ENCODE measurements around the gene RASL11A. TPM values are rescaled to one million over a fixed set of nuclear protein-coding genes. Genes with fewer than 3 reads are reported as not detected.
"Not testable (repeated sequence)": the region's sequence is repeated elsewhere in the genome, so short reads cannot be mapped to it uniquely, and the experiment has no call there.

RASL11A gene
- total RNA-seq, 1 donor from 2014 or later = 5.7 TPM

DNA sequence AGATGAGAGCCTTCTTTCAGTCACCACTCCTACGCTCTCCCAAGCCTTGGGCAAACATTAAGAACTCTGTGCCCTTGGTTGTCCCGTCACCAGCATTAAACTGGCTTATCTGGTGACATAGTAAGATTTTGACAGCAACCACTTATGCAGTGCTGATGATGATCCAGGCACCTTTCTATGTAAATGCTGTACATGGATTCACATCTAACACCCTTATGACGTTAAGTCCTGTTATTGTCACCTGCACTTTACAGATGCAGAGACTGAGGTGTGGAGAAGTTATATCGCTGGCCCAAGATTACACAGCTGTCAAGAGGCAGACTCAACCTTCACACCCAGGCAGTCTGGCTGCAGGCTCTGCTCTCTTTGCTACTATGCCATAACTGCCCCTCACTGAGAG, 25.0 kb downstream of the RASL11A start:
- no peak overlapping the region for H3K9ac ChIP-seq (ENCODE audit: low read depth in 1 of 3, low read length in 3 of 3)
- peaks cover 2 to 13% (median 5%) of the 10 kb centered on the region in 3 donors for H3K27me3 ChIP-seq (ENCODE audit: control insufficient read depth in 3 of 3, insufficient read depth in 3 of 3, low read length in 3 of 3)
- H3K36me3 ChIP-seq (ENCODE audit: control insufficient read depth in 3 of 3, insufficient read depth in 3 of 3, low read length in 3 of 3) = no peaks in the 10 kb centered on the region
- H3K9me3 ChIP-seq (ENCODE audit: control insufficient read depth in 3 of 3, low read length in 3 of 3) = no peaks in the 10 kb centered on the region
- no peaks in the 10 kb centered on the region for H3K4me1 ChIP-seq (ENCODE audit: control insufficient read depth in 3 of 3, insufficient read depth in 3 of 3, low read length in 3 of 3)
- H3K27ac ChIP-seq (ENCODE audit: low read depth, low read length) = no peak overlapping the region
- no peak overlapping the region for H3K4me3 ChIP-seq (ENCODE audit: low read length in 3 of 3)

DNA sequence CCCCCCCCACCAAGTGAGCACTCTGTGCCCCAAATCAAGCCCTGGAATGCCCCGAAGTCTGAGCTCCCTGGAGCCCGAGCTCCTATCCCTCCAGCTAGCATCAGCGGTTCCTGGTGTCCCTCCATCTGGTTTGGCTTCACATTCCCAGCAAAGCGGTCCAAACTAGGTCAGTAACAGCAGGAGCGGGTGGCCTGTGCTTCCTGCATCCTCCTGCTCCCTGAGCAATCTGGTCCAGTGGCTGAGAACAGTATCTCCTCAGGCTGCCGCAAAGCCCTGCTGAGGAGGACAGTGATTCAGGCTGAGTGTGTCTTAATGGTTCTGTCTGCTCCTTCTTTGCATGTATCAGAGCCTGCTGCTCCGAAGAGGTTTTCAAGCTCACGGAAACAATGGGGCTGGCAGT, 25.9 kb downstream of the RASL11A start:
- Histone ChIP-seq H3K4me3 (ENCODE audit: low read length in 3 of 3) (no peak overlapping the region), H3K27ac (ENCODE audit: low read depth, low read length) (no peak overlapping the region), H3K9me3 (ENCODE audit: control insufficient read depth in 3 of 3, low read length in 3 of 3) (no peaks in the 10 kb centered on the region), H3K4me1 (ENCODE audit: control insufficient read depth in 3 of 3, insufficient read depth in 3 of 3, low read length in 3 of 3) (no peaks in the 10 kb centered on the region), H3K9ac (ENCODE audit: low read depth in 1 of 3, low read length in 3 of 3) (no peak overlapping the region), H3K36me3 (ENCODE audit: control insufficient read depth in 3 of 3, insufficient read depth in 3 of 3, low read length in 3 of 3) (no peaks in the 10 kb centered on the region), H3K27me3 (ENCODE audit: control insufficient read depth in 3 of 3, insufficient read depth in 3 of 3, low read length in 3 of 3) (peaks cover 5 to 13% (median 6%) of the 10 kb centered on the region in 3 donors)

DNA sequence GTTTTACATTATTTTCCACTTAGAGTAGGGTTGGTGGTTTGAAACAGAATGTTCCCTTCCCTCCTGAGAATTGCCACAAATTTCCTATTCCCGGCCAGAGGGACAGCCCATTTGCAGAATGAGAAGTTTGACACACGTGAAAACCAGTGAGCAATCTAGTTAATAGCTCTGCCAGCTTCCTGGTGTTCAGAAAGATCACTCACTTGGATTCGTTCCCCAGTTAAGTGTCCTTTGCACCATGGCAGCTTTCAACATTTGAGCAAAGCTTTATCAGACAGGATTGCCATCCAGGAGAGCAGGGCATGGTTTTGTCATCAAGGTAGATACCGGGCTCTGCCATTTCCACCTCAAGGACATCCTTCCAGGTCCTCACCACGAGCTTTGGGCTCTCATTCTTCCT, 28.2 kb downstream of the RASL11A start:
- Histone ChIP-seq H3K27me3 (ENCODE audit: control insufficient read depth in 3 of 3, insufficient read depth in 3 of 3, low read length in 3 of 3) (peaks cover 5 to 13% (median 6%) of the 10 kb centered on the region in 3 donors), H3K4me1 (ENCODE audit: control insufficient read depth in 3 of 3, insufficient read depth in 3 of 3, low read length in 3 of 3) (no peaks in the 10 kb centered on the region), H3K9me3 (ENCODE audit: control insufficient read depth in 3 of 3, low read length in 3 of 3) (no peaks in the 10 kb centered on the region), H3K4me3 (ENCODE audit: low read length in 3 of 3) (no peak overlapping the region), H3K9ac (ENCODE audit: low read depth in 1 of 3, low read length in 3 of 3) (no peak overlapping the region), H3K36me3 (ENCODE audit: control insufficient read depth in 3 of 3, insufficient read depth in 3 of 3, low read length in 3 of 3) (no peaks in the 10 kb centered on the region), H3K27ac (ENCODE audit: low read depth, low read length) (no peak overlapping the region)

DNA sequence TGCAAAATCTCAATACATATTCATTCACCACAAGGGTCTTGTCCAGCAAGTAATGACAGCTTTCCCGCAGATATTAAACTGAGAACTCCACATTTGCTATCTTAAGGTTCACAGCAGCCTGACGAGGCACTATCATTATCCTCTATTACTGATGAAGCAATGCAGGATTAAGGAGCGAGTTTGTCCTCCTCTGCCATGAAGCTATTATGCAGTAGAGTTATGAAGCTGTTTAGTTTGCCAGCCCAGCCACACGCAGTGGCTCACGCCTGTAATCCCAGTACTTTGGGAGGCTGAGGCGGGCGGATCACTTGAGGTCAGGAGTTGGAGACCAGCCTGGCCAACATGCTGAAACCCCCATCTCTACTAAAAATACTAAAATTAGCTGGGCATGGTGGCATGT, 29.8 kb downstream of the RASL11A start:
- not testable (repeated sequence) for H3K9me3 ChIP-seq (ENCODE audit: control insufficient read depth in 3 of 3, low read length in 3 of 3); H3K9ac ChIP-seq (ENCODE audit: low read depth in 1 of 3, low read length in 3 of 3); H3K4me3 ChIP-seq (ENCODE audit: low read length in 3 of 3); H3K4me1 ChIP-seq (ENCODE audit: control insufficient read depth in 3 of 3, insufficient read depth in 3 of 3, low read length in 3 of 3); H3K27ac ChIP-seq (ENCODE audit: low read depth, low read length); H3K36me3 ChIP-seq (ENCODE audit: control insufficient read depth in 3 of 3, insufficient read depth in 3 of 3, low read length in 3 of 3)
- peaks cover 5 to 11% (median 6%) of the 10 kb centered on the region in 3 donors for H3K27me3 ChIP-seq (ENCODE audit: control insufficient read depth in 3 of 3, insufficient read depth in 3 of 3, low read length in 3 of 3)

DNA sequence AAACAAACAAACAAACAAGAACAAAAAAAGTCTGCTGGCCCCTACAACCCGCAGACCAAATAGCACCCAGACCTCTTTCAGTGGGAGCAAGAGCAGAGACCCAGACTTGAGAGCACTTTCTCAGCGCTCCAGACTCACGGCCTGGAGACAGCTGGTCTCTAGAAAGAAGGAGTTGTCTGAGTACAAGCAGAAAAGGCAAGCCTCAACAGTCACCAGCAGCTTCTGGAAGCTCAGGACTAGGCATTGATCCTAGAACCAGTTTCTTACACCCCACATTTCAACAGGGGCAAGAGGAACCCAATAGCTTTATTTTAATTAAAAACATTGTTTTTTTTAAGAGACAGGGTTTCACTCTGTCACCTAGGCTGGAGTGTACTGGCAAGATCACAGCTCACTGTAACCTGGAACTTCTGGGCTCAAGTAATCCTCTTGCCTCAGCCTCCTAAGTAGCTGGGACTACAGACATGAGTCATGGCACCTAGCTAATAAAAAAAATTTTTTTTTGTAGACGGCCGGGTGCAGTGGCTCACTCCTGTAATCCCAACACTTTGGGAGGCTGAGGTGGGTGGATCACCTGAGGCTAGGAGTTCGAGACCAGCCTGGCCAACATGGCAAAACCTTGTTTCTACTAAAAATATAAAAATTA, 30.4 kb downstream of the RASL11A start:
- Histone ChIP-seq H3K9me3 (ENCODE audit: control insufficient read depth in 3 of 3, low read length in 3 of 3) (no peaks in the 10 kb centered on the region), H3K4me3 (ENCODE audit: low read length in 3 of 3) (no peak overlapping the region), H3K9ac (ENCODE audit: low read depth in 1 of 3, low read length in 3 of 3) (no peak overlapping the region), H3K27me3 (ENCODE audit: control insufficient read depth in 3 of 3, insufficient read depth in 3 of 3, low read length in 3 of 3) (peaks cover 4 to 5% (median 5%) of the 10 kb centered on the region in 3 donors), H3K4me1 (ENCODE audit: control insufficient read depth in 3 of 3, insufficient read depth in 3 of 3, low read length in 3 of 3) (no peaks in the 10 kb centered on the region), H3K27ac (ENCODE audit: low read depth, low read length) (no peak overlapping the region), H3K36me3 (ENCODE audit: control insufficient read depth in 3 of 3, insufficient read depth in 3 of 3, low read length in 3 of 3) (no peaks in the 10 kb centered on the region)

DNA sequence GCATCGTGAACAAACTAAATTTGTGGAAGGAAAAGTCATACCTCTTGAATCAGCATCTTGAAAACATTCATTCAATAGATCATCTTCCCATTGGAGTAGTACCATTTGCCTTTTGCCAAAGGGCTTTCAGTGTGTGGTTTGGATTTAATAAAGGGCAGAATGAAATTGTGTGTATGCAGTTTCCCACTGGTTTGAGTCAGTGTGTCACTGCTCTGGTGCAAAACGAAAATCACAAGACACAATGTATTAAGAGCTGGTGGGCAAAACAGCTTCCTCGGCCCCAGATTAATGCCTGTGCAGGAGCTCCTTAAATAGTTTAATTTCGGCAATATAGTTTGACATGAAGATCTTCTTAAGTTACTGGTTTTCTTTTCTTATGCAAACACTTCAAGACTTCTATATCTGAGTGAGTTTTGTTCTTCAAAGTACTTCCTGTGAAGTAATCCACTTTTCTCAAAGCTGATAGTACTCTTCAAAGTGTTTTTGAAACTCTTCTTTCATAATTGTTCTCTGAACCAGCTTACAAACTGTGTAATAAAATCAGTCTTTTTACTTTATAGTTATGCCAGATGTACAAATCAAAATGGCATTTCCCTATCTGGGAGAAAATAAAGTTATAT, 32.1 kb downstream of the RASL11A start:
- H3K27me3 ChIP-seq (ENCODE audit: control insufficient read depth in 3 of 3, insufficient read depth in 3 of 3, low read length in 3 of 3) = peaks cover 2 to 4% (median 3%) of the 10 kb centered on the region in 3 donors

DNA sequence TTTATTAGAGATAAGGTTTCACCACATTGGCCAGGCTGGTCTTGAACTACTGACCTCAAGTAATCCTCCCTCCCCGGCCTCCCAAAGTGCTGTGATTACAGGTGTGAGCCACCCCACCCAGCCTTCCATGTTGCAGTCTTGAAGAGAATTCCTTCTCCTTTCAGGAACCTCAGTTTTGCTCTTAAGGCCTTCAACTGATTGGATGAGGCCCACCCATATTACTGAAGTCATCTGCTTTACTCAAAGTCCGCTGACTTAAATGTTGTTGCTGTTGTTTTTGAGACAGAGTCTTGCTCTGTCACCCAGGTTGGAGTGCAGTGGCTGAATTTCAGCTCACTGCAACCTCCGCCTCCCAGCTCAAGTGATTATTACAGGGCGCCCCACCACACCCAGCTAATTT, 33.5 kb downstream of the RASL11A start:
- Histone ChIP-seq H3K4me3 (ENCODE audit: low read length in 3 of 3) (no peak overlapping the region), H3K4me1 (ENCODE audit: control insufficient read depth in 3 of 3, insufficient read depth in 3 of 3, low read length in 3 of 3) (no peaks in the 10 kb centered on the region), H3K27me3 (ENCODE audit: control insufficient read depth in 3 of 3, insufficient read depth in 3 of 3, low read length in 3 of 3) (peaks cover 0 to 4% (median 3%) of the 10 kb centered on the region in 3 donors)

More for the DNA sequence above, 32.1 kb downstream of the RASL11A start:
- Histone ChIP-seq H3K4me3 (ENCODE audit: low read length in 3 of 3) (no peak overlapping the region), H3K27ac (ENCODE audit: low read depth, low read length) (no peak overlapping the region), H3K9me3 (ENCODE audit: control insufficient read depth in 3 of 3, low read length in 3 of 3) (no peaks in the 10 kb centered on the region), H3K36me3 (ENCODE audit: control insufficient read depth in 3 of 3, insufficient read depth in 3 of 3, low read length in 3 of 3) (no peaks in the 10 kb centered on the region), H3K9ac (ENCODE audit: low read depth in 1 of 3, low read length in 3 of 3) (no peak overlapping the region), H3K4me1 (ENCODE audit: control insufficient read depth in 3 of 3, insufficient read depth in 3 of 3, low read length in 3 of 3) (no peaks in the 10 kb centered on the region)

DNA sequence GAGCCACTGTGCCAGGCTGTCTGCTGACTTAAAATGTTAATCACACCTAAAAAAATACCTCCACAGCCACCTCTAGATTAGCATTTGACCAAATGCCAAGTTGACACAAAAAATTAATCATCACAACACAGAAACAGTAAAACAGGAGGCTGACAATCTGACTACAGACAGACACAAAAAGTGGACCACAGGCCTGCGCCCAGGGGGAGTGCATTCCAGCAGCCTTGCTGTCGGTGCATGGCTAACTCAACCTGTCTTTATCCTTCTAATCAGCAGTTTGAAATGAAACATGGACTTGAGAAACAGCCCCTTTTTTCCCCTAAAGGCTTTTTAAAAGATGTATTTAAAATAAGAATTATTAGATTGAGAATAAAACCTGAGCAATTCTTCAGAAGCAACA, 34.0 kb downstream of the RASL11A start:
- H3K36me3 ChIP-seq (ENCODE audit: control insufficient read depth in 3 of 3, insufficient read depth in 3 of 3, low read length in 3 of 3) = no peaks in the 10 kb centered on the region
- H3K4me3 ChIP-seq (ENCODE audit: low read length in 3 of 3) = no peak overlapping the region
- H3K9ac ChIP-seq (ENCODE audit: low read depth in 1 of 3, low read length in 3 of 3) = no peak overlapping the region
- no peaks in the 10 kb centered on the region for H3K9me3 ChIP-seq (ENCODE audit: control insufficient read depth in 3 of 3, low read length in 3 of 3)
- H3K27me3 ChIP-seq (ENCODE audit: control insufficient read depth in 3 of 3, insufficient read depth in 3 of 3, low read length in 3 of 3) = peaks cover 0 to 4% (median 0%) of the 10 kb centered on the region in 3 donors
- H3K4me1 ChIP-seq (ENCODE audit: control insufficient read depth in 3 of 3, insufficient read depth in 3 of 3, low read length in 3 of 3) = no peaks in the 10 kb centered on the region
- H3K27ac ChIP-seq (ENCODE audit: low read depth, low read length) = no peak overlapping the region

More for the DNA sequence above, 33.5 kb downstream of the RASL11A start:
- Histone ChIP-seq H3K9ac (ENCODE audit: low read depth in 1 of 3, low read length in 3 of 3) (no peak overlapping the region), H3K9me3 (ENCODE audit: control insufficient read depth in 3 of 3, low read length in 3 of 3) (no peaks in the 10 kb centered on the region), H3K27ac (ENCODE audit: low read depth, low read length) (no peak overlapping the region), H3K36me3 (ENCODE audit: control insufficient read depth in 3 of 3, insufficient read depth in 3 of 3, low read length in 3 of 3) (no peaks in the 10 kb centered on the region)

DNA sequence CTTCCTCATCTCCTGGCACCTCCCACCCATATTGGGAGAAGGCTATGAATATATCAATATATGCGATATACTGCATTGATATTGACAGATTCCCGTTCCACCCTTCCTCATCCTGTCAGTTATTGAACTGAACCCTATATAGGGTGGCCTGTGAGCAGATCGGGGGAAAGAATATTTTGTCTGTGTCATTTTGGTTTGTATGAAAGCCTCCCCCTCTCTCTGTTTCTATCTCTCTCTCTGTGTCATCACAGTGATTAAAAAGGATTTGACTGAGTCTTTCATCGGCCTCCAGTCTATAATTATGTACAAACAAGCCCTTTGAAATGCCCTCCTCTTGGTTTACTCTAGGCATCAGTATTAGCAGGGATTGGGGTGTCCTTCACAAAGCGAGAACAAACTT, 35.7 kb downstream of the RASL11A start:
- H3K27ac ChIP-seq (ENCODE audit: low read depth, low read length) = no peak overlapping the region
- H3K36me3 ChIP-seq (ENCODE audit: control insufficient read depth in 3 of 3, insufficient read depth in 3 of 3, low read length in 3 of 3) = no peaks in the 10 kb centered on the region
- H3K9ac ChIP-seq (ENCODE audit: low read depth in 1 of 3, low read length in 3 of 3) = no peak overlapping the region

DNA sequence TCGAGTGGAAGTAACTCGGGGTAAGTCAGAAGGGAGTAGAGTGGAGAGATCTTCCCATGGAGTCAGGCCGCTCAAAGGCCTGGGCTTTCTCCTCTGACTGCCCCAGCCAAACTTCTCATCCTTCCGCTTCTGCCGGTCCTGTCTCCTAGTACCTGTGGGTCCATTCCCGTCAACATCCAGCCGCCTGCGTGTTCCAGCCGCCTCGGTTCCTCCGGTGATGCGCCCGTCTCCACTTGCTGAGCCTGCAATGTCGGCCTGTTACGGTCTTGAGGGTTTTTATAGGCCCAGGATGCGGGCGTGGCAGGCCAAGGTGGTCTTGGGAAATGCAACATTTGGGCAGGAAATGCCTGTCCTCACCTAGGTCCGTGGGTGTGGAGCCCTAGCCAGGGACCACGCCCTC, 38.3 kb downstream of the RASL11A start:
- Histone ChIP-seq H3K27ac (ENCODE audit: low read depth, low read length) (no peak overlapping the region), H3K9ac (ENCODE audit: low read depth in 1 of 3, low read length in 3 of 3) (no peak overlapping the region), H3K27me3 (ENCODE audit: control insufficient read depth in 3 of 3, insufficient read depth in 3 of 3, low read length in 3 of 3) (no peaks in the 10 kb centered on the region), H3K4me3 (ENCODE audit: low read length in 3 of 3) (no peak overlapping the region), H3K4me1 (ENCODE audit: control insufficient read depth in 3 of 3, insufficient read depth in 3 of 3, low read length in 3 of 3) (no peaks in the 10 kb centered on the region), H3K9me3 (ENCODE audit: control insufficient read depth in 3 of 3, low read length in 3 of 3) (no peaks in the 10 kb centered on the region), H3K36me3 (ENCODE audit: control insufficient read depth in 3 of 3, insufficient read depth in 3 of 3, low read length in 3 of 3) (no peaks in the 10 kb centered on the region)

More for the DNA sequence above, 35.7 kb downstream of the RASL11A start:
- H3K4me3 ChIP-seq (ENCODE audit: low read length in 3 of 3) = no peak overlapping the region
- no peaks in the 10 kb centered on the region for H3K27me3 ChIP-seq (ENCODE audit: control insufficient read depth in 3 of 3, insufficient read depth in 3 of 3, low read length in 3 of 3)
- H3K4me1 ChIP-seq (ENCODE audit: control insufficient read depth in 3 of 3, insufficient read depth in 3 of 3, low read length in 3 of 3) = no peaks in the 10 kb centered on the region
- H3K9me3 ChIP-seq (ENCODE audit: control insufficient read depth in 3 of 3, low read length in 3 of 3) = no peaks in the 10 kb centered on the region
